ENCODE measurements around the gene TCP10L.

- TF ChIP-seq POLR2AphosphoS5 (IDR thresholded peaks at IDR 0.05; ENCODE audit: low read depth) (no peak), CTCF (IDR thresholded peaks at IDR 0.05; ENCODE audit: insufficient read depth, low read length) (no peak), GABPA (IDR thresholded peaks at IDR 0.05; ENCODE audit: low read depth) (no peak)
- TF ChIP-seq, protein P1, sequence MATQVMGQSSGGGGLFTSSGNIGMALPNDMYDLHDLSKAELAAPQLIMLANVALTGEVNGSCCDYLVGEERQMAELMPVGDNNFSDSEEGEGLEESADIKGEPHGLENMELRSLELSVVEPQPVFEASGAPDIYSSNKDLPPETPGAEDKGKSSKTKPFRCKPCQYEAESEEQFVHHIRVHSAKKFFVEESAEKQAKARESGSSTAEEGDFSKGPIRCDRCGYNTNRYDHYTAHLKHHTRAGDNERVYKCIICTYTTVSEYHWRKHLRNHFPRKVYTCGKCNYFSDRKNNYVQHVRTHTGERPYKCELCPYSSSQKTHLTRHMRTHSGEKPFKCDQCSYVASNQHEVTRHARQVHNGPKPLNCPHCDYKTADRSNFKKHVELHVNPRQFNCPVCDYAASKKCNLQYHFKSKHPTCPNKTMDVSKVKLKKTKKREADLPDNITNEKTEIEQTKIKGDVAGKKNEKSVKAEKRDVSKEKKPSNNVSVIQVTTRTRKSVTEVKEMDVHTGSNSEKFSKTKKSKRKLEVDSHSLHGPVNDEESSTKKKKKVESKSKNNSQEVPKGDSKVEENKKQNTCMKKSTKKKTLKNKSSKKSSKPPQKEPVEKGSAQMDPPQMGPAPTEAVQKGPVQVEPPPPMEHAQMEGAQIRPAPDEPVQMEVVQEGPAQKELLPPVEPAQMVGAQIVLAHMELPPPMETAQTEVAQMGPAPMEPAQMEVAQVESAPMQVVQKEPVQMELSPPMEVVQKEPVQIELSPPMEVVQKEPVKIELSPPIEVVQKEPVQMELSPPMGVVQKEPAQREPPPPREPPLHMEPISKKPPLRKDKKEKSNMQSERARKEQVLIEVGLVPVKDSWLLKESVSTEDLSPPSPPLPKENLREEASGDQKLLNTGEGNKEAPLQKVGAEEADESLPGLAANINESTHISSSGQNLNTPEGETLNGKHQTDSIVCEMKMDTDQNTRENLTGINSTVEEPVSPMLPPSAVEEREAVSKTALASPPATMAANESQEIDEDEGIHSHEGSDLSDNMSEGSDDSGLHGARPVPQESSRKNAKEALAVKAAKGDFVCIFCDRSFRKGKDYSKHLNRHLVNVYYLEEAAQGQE (IDR thresholded peaks at IDR 0.05; ENCODE audit: insufficient replicate concordance, low read depth), result no peak
These were observed 1.8 kb upstream of the TCP10L start for GRCh38 chr21:32587120-32587519.
